Measurements from ENCODE around the gene EIF4E2.

Gene EIF4E2, protein sequence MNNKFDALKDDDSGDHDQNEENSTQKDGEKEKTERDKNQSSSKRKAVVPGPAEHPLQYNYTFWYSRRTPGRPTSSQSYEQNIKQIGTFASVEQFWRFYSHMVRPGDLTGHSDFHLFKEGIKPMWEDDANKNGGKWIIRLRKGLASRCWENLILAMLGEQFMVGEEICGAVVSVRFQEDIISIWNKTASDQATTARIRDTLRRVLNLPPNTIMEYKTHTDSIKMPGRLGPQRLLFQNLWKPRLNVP

DNA sequence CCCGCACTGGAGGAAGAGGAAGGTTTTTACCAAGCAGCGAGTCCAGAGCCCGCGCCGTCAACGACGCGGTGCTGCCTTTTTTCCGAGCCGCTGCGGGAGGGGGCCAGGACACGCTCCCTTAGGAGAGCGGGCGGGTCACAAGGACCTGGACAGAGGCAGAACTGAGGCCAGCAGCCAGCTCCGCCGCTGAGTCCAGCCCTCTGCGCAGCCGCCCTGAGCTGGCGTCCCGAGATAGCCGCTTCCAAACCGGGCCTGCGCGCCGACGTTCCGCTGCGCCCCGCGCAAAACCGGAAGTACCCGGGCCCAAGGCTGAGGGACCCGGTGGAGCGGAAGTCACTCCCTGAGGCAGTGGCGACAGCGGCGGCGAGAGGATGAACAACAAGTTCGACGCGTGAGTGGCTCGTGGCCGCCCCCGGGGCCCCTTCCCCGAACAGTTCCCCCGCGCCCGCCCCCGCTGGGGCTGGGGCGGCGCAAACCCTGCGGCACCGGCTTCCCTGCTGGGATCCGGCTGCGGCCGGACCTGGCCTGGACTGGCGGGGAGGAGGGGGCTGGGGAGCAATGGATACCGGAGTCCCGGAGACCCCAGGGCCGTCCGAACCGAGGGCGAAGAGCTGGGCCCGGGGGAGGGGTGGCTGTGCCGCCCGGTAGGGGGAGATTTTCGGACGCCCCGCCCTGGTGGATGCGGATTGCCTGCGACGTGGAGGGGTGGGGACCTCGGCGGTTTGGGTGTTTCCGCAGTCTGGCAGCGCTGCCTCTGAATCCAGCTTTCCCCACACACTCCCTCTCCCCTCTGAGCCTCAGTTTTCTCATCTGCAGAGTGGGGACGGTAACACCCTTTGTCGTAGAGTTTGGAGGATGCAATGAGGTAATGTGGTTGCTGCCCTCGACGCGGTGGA, at the start of gene EIF4E2, which contains the start of gene TIGD1:
Gene EIF4E2 (plus strand): TSS at position 336 of the 896 bp plus-strand sequence. CDS start 36 bp downstream, at position 372.
Gene TIGD1 (minus strand): TSS at position 204 of the 896 bp plus-strand sequence. CDS start 675 bp downstream, outside the sequence.
- peak; percentile 91 for DNase-seq

DNA sequence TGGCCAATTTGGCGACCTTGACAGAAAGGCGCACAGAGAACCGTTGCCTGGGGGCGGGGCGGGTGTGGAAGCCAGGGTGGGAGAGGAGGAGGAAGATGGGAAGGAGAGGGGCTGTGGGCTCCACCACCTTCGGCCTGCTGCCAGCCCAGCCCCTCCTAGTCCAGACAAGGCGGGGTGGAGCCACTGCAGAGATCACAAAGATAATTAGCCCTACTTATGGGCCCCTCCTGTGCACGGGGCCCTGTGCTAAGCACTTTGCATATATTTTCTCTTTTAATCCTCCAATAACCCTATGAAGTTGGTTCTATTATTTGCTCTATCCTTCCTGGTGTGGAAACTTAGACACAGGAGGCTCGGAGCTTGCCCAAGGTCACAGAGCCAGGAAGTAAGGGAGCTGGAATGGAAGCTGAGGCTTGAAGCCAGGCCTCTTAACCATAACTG, 49.1 kb upstream of the EIF4E2 start:
- no peak for DNase-seq

DNA sequence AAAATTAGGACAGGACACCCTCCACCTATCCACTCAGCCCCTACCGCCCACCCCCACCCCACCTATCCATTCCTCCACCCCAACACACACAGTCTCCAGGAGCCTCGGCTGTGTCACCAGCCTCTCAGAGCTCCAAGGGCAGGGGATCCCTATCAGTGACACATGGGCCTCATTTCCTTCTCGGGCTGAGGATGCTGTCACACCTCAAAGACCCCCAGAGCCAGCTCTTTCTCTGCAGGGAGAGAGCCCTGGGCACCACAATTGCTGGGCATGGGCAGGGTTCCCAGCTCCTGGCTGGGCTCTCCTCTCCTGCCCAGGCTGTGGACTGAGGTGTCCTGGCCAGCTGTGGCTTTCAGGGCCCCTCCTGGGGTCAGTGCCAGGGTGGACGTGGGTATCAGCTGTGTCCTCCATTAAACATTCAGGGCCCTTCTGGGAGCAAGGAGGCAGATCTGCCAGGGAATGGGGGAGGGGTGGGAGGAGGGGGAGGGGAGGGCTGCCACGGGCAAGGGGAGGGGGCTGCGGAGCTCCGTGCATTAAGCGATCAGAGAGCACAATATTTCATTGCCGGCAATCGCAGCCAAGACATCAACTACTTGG, 48.6 kb upstream of the EIF4E2 start:
- no peak for DNase-seq

DNA sequence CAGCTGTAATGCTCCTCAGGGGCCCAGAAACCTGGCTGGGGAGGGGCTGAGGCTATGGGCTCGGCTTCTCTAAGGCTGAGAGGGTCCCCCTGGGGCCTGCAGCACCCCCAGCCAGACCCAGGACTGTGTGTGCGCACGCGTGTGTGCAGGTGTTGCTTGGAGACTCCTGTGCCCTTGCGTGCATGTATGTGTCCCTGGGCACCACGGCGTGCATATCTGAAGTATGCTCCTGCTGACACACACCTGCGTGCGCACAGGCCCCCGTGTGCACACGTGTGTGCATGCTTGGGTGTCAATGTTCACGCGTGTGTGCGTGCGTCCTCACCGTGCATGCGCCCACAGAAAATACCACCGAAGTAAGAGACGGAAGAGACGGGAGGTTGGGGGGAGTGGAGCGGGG, 48.0 kb upstream of the EIF4E2 start:
- no peak for DNase-seq

DNA sequence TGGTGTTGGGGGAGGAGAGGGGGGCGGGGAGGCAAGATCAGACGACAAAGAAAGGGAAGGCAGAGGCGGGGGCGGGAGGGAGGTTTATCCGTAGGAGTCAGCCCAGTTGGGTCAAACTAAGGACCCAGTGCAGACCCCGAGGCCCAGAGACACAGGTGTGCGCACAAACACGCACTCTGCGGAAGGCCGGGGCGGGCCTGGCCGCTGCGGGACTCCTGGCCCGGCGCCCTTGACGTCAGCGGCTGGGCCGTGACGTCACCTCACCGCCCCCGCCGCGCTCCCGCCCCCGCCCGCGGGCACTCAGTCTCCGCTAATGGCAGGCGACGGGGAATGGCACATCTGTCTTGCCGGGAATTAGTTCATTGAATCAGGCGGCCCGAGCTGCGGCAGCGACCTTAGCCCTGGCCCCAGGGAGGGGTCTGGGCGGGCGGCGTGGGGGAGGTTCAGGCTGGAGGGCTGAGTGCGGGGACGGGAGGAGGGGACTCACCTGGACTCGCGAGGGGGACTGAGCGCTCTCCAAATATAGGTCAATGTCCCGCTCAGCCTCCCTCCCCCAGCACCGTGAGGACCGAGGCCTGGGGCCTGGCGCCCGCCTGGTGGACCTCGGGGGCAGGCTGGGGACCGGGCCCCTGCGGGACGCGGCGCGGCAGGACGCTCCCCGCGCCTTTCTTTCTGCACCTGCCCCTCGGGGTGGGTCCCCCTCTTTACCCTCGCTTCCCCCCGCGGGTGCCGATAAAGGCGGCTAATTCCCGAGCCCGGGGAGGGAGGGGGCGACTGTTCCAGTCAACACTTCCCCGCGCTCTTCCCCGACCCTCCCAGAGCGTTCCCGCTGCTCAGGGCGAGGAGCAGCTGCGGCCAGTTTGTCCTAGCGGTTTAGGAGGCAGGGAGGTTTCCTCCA, 47.3 kb upstream of the EIF4E2 start:
- peak; percentile 50 for DNase-seq

DNA sequence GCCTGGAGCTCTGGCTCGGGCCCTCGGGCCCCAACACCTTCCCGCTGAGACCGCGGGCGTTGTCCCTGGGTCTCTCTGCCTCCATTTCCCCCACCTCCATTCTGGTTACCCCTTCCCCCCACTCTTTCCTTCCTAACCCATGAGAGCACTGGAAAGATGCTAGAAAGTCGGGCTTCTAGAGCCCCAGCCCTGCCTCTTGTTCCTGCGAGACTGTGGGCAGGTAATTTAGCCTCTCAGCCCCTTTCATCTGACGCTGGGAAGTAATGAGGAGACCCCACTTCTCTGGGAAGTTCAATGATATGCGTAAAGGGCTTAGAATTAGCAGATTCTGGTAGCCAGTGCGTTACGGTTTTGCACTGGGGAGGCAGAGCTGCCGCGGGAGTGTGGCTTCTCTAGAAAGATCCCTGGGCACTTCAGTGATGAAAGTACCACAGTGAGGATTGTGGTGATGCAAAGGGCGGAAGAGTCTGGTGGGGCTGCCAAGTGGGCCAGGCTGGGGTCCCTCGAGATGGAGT, 46.6 kb upstream of the EIF4E2 start:
- DNase-seq, result no peak

DNA sequence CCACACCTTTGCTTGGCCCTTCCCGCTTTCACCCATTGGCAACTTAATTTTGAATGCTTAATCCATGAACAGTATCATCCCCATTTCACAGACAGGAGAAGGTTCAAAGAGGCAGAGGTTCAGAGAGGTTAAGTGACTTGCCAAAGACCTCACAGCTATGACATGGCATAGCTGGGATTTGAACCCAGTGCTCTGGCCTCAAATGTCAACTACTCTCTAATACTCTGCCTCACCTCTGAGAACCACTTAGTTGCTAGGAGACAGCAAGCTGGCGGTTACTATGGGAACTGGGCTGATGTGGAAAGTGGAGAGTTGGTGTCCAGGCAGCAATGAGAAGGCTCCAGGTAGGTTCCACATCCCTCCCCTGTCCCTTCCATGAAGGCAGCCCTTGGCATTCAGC, 46.1 kb upstream of the EIF4E2 start:
- no peak for DNase-seq

DNA sequence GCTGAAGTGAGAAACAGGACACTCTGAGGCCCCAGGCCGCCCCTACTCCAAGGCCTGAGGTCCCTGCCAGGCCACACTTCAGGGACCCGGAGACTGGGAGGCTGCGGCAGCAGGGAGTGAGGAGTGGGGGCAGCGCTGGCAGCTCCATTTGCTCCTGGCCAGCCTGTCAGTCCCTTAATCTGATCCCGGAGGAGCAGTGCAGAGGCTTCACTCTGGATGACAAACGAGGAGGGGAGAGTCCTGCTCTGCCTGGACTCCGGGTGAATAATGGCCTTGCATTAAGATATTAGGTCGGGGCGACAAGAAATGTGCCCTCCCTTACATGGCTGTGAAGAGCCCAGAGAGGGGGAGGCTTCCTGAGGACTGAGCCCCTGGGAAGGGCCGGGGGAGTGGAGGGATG, 44.6 kb upstream of the EIF4E2 start:
- no peak for DNase-seq

DNA sequence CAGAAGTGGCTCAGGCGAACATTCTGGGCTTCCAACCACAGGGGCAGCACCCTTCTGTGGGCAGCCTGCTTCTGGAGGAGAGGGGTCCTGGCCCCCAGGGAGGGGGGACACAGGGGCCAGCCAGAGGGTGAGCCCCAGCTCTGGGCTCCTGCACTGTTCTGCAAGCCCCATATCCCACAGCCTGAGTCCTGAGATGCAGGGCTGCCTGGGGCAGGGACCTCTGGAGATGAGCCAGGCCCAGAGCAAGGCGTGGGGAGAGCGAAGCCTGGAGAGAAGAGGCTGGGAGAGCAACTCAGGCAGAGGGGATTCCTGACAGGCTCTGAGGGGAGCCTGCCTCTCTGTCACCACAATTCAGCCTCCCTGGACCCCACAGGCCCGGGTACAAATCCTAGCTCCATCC, 43.8 kb upstream of the EIF4E2 start:
- DNase-seq, result no peak

DNA sequence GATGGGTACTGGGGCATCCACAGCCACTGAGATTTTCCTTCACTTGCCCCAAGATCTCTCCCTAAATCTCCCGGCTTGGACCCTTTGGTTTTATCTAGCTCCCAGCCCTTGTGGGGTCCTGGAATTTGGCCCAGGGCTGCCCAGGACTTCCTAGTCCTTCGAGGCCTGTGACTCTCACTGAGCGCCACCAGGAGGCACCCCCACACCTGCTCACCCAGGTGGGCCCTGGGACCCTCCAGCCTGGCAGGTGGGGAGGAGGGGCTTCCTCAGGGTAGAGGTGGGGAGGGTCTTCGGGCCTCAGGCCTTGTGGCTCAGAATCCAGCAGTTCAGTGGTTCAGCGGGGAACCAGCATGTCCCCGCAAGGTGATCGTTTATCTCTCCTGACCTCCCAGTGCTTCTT, 42.2 kb upstream of the EIF4E2 start:
- DNase-seq, result no peak

DNA sequence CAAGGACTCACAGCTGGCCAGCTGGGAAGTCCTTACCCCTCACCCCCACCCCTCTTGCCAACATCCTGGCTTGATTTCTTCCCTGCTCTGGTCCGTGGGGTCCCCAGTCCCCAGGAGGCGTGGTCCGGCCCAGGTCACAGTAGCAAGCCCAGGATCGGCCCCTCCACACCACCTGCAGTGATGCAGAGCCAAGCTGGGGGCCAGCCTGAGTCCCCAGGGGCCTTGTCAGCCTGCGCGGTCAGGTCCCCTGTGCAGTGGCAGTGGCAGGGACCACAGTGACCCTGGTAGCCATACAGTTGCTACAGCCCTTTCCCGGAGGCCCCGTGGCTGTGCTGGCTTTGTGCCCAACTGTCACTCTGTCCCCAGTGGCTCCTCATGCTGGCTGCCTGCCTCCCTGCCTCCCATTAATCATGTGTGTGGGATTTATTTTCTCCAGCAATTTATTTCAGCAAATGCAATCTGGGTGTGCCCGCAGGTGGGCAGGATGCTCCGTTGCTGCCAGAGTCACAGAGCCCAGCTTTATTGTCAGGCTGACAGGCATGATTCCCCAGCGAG, 39.1 kb upstream of the EIF4E2 start:
- no peak for DNase-seq

DNA sequence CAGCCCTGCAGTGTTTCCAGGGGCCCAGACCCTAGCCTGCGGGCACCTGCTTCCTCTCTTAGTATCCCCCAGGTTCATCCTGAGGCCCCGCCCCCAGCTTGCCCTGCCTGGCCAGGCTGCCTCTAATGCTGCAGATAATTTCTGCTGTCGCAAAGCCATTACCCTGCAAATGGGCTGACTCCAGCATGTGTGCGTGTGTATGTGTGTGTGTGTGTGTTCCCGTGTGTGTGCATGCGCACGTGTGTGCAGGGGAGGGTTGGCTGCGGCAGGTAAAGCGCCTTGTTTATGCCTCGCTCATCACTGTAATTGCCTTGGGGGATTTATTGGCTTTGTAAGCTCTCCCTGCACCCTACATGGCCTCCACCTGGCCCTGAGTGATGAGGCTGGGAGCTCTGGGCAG, 37.9 kb upstream of the EIF4E2 start:
- no peak for DNase-seq

DNA sequence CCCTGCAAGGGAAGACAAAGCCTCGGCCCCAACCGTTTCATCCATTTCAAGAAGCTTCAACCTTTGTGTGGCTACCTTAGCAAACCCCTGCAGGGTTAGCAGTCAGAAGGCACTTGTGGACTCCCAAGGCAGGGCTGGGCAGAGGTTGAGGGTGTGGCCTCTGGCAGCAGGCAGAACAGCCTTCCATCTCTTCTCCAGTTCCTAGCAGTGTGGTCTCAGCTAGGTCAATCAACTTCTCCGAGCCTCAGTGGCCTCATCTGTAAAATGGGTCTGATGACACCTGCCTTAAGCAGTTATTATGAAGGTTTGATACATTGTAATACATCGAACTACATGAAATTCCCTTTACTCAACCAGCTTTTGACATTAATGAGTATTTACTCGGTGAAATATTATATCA, 37.1 kb upstream of the EIF4E2 start:
- no peak for DNase-seq

DNA sequence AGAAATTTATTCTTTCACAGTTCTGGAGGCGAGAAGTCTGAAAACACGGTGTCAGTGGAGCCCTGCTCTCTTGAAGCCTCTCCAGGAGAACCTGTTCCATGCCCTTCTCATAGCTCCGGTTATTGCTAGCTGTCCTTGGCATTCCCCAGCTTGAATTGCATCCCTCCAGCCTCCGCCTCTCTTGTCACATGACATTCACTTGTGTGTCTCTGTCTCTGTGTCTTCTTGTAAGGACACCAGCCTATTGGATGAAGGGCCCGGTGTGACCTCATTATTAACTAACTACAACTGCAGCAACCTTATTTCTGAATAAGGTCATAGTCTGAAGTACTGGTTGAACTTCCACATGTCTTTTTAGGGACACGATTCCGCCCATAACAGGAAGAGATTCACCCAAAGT, 34.9 kb upstream of the EIF4E2 start:
- no peak for DNase-seq

DNA sequence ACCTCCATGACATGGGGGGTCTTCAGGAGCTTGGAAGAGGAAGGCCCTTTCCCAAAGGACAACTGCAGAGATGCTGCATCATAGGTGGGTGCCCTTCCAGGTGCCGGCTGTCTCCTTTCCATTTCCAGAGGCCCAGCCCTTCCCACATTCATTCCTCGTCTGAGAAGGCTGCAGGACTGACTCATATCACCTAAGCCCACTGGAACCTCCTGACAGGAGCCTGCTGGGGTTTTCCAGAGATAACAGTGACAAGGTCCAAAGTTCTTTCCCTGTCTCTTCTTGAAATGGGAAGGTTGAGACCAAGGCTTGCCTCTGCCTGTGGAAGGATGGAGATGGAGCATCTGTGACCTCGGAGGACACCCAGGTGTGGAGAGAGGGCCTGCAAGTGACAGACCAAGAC, 33.9 kb upstream of the EIF4E2 start:
- no peak for DNase-seq

DNA sequence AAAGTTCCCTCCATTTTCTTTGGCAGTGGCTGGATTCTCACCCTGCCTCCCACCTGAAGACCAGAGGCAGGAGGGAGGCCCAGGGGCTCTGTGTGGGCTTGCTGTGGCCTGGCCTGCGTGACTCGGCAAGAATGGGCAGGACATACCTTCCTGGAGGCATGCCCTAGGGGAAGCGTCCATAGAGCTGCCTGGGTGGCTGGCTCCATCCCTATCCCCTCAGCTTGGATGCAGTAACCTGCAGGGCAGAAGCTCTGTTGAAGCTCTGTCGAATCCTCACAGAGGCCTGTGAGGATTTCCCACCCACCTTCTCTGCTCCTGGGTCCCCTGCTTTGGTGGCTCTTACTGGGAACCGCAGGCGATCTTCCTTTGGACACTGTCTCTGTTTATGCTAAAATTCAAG, 31.6 kb upstream of the EIF4E2 start:
- DNase-seq, result no peak

DNA sequence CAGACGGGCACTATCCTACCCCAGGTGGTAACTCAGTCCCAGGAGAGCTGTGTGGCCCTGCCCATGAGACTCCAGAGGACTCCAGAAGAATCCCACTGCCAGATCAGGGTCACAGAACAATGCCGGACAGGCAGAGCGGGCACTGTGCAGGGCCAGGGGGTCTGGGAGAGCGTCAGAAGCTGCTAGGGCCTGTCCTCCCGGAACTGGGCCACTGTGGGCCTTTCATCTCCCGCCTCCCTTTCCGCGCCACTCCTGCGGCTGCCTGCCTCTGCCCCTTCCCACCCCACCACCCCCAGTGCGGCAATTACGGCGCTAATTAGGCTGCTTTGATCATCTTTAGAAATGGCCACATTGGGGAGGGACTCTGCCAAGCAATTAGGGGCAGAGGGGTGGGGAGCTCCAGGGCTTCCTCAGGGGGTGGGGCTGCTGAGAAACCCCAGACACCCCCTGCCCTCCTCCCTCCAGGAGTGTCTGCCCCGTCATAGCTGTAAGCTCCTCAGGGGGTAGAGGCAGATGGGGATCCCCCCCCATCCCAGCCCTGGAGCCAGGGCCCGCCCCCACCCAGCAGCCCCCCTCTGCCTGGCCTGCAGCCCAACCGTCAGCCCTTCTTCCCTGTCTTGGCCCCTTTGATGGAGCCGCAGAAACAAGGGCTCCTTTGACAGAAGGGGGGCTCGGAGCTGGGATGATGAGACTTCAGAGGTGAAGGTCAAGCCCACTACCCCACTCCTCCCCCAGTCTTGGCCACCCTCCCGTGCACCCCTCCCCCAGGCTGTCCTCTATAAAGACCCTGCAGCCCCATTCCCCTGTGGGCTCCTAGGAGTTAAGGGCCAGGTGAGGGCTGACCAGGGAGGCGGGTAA, 30.7 kb upstream of the EIF4E2 start, which contains the start of gene PRSS56:
Gene PRSS56 (plus strand): TSS at position 808 of the 858 bp plus-strand sequence. CDS start 211 bp downstream, outside the sequence.
- DNase-seq, result no peak

DNA sequence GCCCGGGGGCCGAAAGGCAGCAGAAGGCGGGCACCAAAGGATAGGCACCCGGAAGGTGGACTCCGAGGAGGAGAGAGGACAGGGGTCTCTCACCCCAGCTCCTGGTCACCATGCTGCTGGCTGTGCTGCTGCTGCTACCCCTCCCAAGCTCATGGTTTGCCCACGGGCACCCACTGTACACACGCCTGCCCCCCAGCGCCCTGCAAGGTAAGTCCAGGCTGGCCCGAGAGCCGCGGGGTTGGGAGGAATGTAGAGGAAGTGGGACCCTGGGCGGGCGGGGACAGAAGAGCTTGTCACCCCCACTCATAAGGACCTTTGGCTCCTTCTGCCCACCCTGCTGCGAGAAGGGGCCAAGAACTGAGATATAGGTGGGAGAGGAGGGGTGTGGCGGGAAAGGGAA, 30.0 kb upstream of the EIF4E2 start:
- DNase-seq, result no peak

DNA sequence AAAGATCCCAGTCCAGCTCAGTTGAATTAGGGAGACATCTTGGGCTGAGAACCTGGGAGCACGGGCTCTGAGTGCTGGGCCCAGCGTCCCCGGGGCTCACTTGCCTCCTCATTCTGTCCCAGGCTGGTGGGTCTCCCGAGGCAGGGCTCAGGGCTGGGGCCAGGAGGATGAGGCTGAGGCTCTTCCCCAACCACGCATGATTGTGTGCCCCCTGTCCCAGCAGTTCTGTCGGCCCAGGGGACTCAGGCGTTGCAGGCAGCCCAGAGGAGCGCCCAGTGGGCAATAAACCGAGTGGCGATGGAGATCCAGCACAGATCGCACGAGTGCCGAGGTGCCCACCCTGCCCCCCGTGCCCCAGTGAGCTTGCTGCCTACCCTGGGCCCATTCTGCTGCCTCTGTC, 29.4 kb upstream of the EIF4E2 start:
- no peak for DNase-seq

DNA sequence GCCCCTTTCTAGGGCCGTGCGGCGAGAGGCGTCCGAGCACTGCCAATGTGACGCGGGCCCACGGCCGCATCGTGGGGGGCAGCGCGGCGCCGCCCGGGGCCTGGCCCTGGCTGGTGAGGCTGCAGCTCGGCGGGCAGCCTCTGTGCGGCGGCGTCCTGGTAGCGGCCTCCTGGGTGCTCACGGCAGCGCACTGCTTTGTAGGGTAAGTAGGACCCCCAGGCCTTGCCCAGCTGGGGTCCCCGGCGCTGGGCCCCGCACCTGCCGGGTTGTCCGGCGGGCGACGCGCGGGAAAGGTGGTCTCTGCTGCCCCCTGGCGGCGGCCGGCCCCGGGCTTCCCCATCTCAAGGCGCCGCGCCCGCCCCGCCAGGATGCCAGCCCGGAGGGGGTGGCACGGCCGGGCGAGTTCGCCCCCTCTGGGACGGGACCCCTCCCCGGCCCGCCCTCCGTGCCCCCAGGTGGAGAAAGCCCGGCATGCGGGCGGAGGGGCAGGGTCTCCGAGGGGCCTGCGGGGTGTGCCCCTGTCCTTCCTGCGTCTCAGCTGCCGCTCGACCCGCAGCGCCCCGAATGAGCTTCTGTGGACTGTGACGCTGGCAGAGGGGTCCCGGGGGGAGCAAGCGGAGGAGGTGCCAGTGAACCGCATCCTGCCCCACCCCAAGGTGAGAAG, 28.4 kb upstream of the EIF4E2 start:
- DNase-seq, result peak; percentile 82
